HCT116 (cell line): Measurements from ENCODE around the gene SERF2. TPM values are rescaled to one million over a fixed set of nuclear protein-coding genes. Genes with fewer than 3 reads are reported as not detected.

Experiments used
- ATAC-seq: fragments of 200-7000 bp; cut with Tn5 transposase; 2 replicates; pipeline ENCODE4 v1.9.1; 2020; ENCODE audit warnings: mild to moderate bottlenecking, moderate library complexity
- BruUV-seq: library from RNA; stranded (reverse); fragments of 400-500 nt; replicated peaks from 2 replicates; lab custom pipeline; 2021; lab: Mats Ljungman, UMichigan
- CTCF ChIA-PET: fragments of 300-600 bp; sonication (Branson Sonifier 250); formaldehyde crosslinking; loops from one replicate; lab custom pipeline; 2021; ENCODE audit warnings: antibody characterized with exemption; lab: Charles Lee
- POLR2A ChIA-PET: fragments of 300-600, 350-600 bp; sonication (Branson Sonifier 250); formaldehyde crosslinking; loops from one replicate; lab custom pipeline; 2021; ENCODE audit warnings: antibody characterized with exemption; lab: Charles Lee
- RAD21 ChIA-PET, 2 experiments: fragments of 300-600 bp; sonication (Branson Sonifier 250); formaldehyde crosslinking; loops; one replicate each; lab custom pipeline; 2023; ENCODE audit warnings: low total read pairs in 2 of 2; ENCODE audit not compliant: uncharacterized antibody in 2 of 2, unreplicated experiment in 2 of 2, low non-redundant PET in 1 of 2; lab: Charles Lee
- DNase-seq: peaks from one replicate; pipeline ENCODE4 v3.0.0-alpha.2; 2010; ENCODE audit warnings: low read depth, low spot score
- H2AFZ ChIP-seq: fragments of 200-600 bp; shearing (Covaris generic), sonication (generic); 2 replicates; pipeline ENCODE4 v1.6.1; 2017; ENCODE audit warnings: low read depth, mixed run types, mixed read lengths, antibody characterized with exemption, low read length; ENCODE audit not compliant: poor library complexity, severe bottlenecking
- H3K27ac ChIP-seq: 2 replicates; pipeline ENCODE4 v1.5.1; 2012; ENCODE audit warnings: low read depth, low read length
- H3K27me3 ChIP-seq: fragments of 200-600 bp; sonication (generic); 2 replicates; pipeline ENCODE4 v1.6.1; 2016; ENCODE audit warnings: mixed run types, low read length, mixed read lengths; ENCODE audit not compliant: insufficient read depth
- H3K36me3 ChIP-seq, 2 experiments: fragments of 200-500 bp in 1 of 2; fragments of 200-600 bp in 1 of 2; sonication (Bioruptor generic) in 1 of 2; sonication (generic) in 1 of 2; 2 replicates each; pipeline versions ENCODE4 v1.5.1 to v1.6.1; 2014 to 2016; ENCODE audit warnings: low read length in 2 of 2, inconsistent platforms in 1 of 2, mixed read lengths in 1 of 2, mixed run types in 1 of 2; ENCODE audit not compliant: insufficient read depth in 2 of 2, control insufficient read depth in 1 of 2
- H3K4me1 ChIP-seq, 2 experiments: fragments of 200-600 bp in 1 of 2; sonication (generic) in 1 of 2; 2 replicates each; pipeline versions ENCODE4 v1.5.1 to v1.6.1; 2012 to 2017; ENCODE audit warnings: low read length in 2 of 2, inconsistent platforms in 1 of 2, mild to moderate bottlenecking in 1 of 2, mixed read lengths in 1 of 2, mixed run types in 1 of 2, moderate library complexity in 1 of 2; ENCODE audit not compliant: insufficient read depth in 2 of 2, control insufficient read depth in 1 of 2
- H3K4me2 ChIP-seq: fragments of 200-600 bp; sonication (generic); 2 replicates; pipeline ENCODE4 v1.6.1; 2017; ENCODE audit warnings: mixed run types, low read length, mixed read lengths
- H3K4me3 ChIP-seq, 2 experiments: fragments of 200-600 bp in 1 of 2; sonication (generic) in 1 of 2; replicated peaks in 1 of 2; 2 replicates each; pipeline ENCODE4 v1.5.1; 2011 to 2016; ENCODE audit warnings: low read length in 2 of 2, control low read depth in 1 of 2, low read depth in 1 of 2, mild to moderate bottlenecking in 1 of 2, mixed read lengths in 1 of 2, mixed run types in 1 of 2
- H3K79me2 ChIP-seq: fragments of 200-600 bp; sonication (generic); 2 replicates; pipeline ENCODE4 v1.6.1; 2017; ENCODE audit warnings: mild to moderate bottlenecking, mixed run types, low read length, moderate library complexity, mixed read lengths; ENCODE audit not compliant: insufficient read depth
- H3K9ac ChIP-seq: fragments of 200-600 bp; sonication (generic); 2 replicates; pipeline ENCODE4 v1.6.1; 2016; ENCODE audit warnings: low read length, mixed read lengths
- H3K9me2 ChIP-seq: fragments of 200-600 bp; sonication (generic), shearing (Covaris generic); 2 replicates; pipeline ENCODE4 v1.6.1; 2017; ENCODE audit warnings: mixed run types, mild to moderate bottlenecking, moderate library complexity; ENCODE audit not compliant: insufficient read depth
- H3K9me3 ChIP-seq, 2 experiments: fragments of 200-500 bp in 1 of 2; fragments of 200-600 bp in 1 of 2; sonication (Bioruptor generic) in 1 of 2; sonication (generic) in 1 of 2; 2 replicates each; pipeline ENCODE4 v1.6.1; 2014 to 2017; ENCODE audit warnings: low read length in 2 of 2, mixed read lengths in 2 of 2, inconsistent platforms in 1 of 2, low read depth in 1 of 2, mild to moderate bottlenecking in 1 of 2, mixed run types in 1 of 2, moderate library complexity in 1 of 2; ENCODE audit not compliant: control insufficient read depth in 1 of 2, insufficient read depth in 1 of 2
- H4K20me1 ChIP-seq: fragments of 200-600 bp; sonication (generic), shearing (Covaris generic); 2 replicates; pipeline ENCODE4 v1.6.1; 2017; ENCODE audit warnings: mixed run types, mild to moderate bottlenecking, moderate library complexity; ENCODE audit not compliant: insufficient read depth
- EGR1 ChIP-seq: IDR thresholded peaks from 2 replicates; pipeline ENCODE4 v1.6.1; 2012; ENCODE audit warnings: low read depth
- ELF1 ChIP-seq: IDR thresholded peaks from 2 replicates; pipeline ENCODE4 v1.6.1; 2012; ENCODE audit warnings: low read depth, borderline replicate concordance
- EZH2 ChIP-seq: fragments of 200-600 bp; sonication (generic); IDR thresholded peaks from 2 replicates; pipeline ENCODE4 v1.6.1; 2017; ENCODE audit warnings: antibody characterized with exemption, mixed run types
- EZH2phosphoT487 ChIP-seq: fragments of 200-600 bp; IDR thresholded peaks from 2 replicates; pipeline ENCODE4 v1.6.1; 2018; ENCODE audit warnings: antibody characterized with exemption, borderline replicate concordance
- JUND ChIP-seq: IDR thresholded peaks from 2 replicates; pipeline ENCODE4 v1.6.1; 2012
- POLR2AphosphoS5 ChIP-seq: IDR thresholded peaks from 2 replicates; pipeline ENCODE4 v1.6.1; 2011; ENCODE audit warnings: mild to moderate bottlenecking, low read depth, low read length, moderate library complexity
- SIN3A ChIP-seq: IDR thresholded peaks from 2 replicates; pipeline ENCODE4 v1.6.1; 2012; ENCODE audit warnings: low read depth
- SP1 ChIP-seq: IDR thresholded peaks from 2 replicates; pipeline ENCODE4 v1.6.1; 2012; ENCODE audit warnings: low read depth
- TCF7L2 ChIP-seq: IDR thresholded peaks from 2 replicates; pipeline ENCODE4 v1.7.0; 2011; ENCODE audit warnings: borderline replicate concordance, inconsistent platforms; ENCODE audit not compliant: insufficient read depth, insufficient read length; ENCODE audit errors: extremely low read depth
- YY1 ChIP-seq: IDR thresholded peaks from 2 replicates; pipeline ENCODE4 v1.6.1; 2011; ENCODE audit warnings: low read length, low read depth, moderate library complexity, mild to moderate bottlenecking; ENCODE audit not compliant: insufficient replicate concordance; ENCODE audit errors: extremely low read depth
- ZFX ChIP-seq: fragments of 450-650 bp; IDR thresholded peaks from 2 replicates; pipeline ENCODE4 v1.6.1; 2017
- ZNF274 ChIP-seq: fragments of 200-500 bp; sonication (Bioruptor generic); IDR thresholded peaks from 2 replicates; pipeline ENCODE4 v1.6.1; 2014; ENCODE audit warnings: mild to moderate bottlenecking, low read depth, low read length, inconsistent platforms
- intact Hi-C: fragments of 100-400 bp; cut with micrococcal nuclease; formaldehyde crosslinking; loops from 2 replicates; pipeline ENCODE4 v1.10.0; 2022
- total RNA-seq: library from RNA; stranded (reverse); gene quantifications from one replicate; pipeline ENCODE4 v1.2.1, GENCODE V29; 2021; ENCODE audit not compliant: unreplicated experiment
- TF ChIP-seq, protein P1 (sequence below), 3 experiments: fragments of 200-600 bp in 1 of 3; sonication (generic) in 1 of 3; IDR thresholded peaks in 2 of 3; conservative IDR thresholded peaks in 1 of 3; 2 replicates each; pipeline ENCODE4 v1.5.1; 2012 to 2017; ENCODE audit warnings: low read depth in 2 of 3, low read length in 2 of 3, antibody characterized with exemption in 1 of 3, borderline replicate concordance in 1 of 3, control low read depth in 1 of 3, mild to moderate bottlenecking in 1 of 3, mixed read lengths in 1 of 3, mixed run types in 1 of 3, moderate library complexity in 1 of 3; ENCODE audit not compliant: insufficient read depth in 1 of 3

SERF2 gene
- total RNA-seq, 1 experiment from 2014 or later: 656 TPM

DNA sequence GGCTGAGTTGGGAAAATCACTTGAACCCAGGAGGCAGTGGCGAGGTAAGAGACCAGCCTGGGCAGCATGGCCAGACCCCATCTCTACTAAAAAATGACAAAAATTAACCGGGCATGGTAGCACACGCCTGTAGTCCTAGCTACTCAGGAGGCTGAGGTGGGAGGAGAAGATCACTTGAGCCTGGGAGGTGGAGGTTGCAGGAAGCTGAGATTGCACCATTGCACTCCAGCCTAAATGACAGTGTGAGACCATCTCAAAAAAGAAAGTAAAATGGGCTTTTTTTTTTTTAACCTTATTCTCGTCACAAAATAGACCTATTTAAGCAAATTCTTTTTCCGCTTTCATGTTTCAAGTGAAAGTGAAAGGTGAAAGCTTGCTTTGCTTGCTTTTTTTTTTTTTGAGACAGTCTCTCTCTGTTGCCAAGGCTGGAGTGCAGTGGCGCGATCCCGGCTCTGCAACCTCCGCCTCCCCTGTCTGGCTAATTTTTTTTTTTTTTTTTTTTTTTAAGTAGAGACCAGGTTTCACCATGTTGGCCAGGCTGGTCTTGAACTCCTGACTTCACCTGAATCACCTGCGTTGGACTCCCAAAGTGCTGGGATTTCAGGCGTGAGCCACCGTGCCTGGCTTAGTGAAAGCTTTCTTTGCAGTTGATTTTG is 42.3 kb upstream of the SERF2 start (continued):
- TF ChIP-seq YY1 (no peak), SIN3A (no peak)

DNA sequence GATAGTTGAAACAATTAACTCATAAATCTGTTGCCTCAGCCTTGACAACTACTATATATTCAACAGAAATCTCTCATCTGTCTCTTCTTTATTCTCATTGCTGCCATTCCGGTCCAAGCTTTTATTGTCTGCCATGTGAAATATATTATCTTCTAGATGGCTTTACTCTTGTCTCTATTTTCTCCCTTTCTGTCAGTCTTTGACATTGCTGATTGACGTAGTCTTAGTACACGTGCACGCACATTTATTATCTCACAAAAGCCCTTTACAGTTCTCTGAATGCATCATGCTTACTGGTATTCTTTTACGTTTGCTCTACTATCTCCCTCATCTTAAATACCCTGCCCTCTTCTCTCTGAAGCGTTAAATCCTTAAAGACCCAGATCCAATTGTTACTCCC is 40.2 kb upstream of the SERF2 start:
- Histone ChIP-seq H3K4me1 (peaks cover 0 to 3% of the 10 kb centered on the region in 2 experiments; a peak in 1 of 4 replicates), H3K9ac (no peak overlapping the region), H3K9me3 (no peaks in the 10 kb centered on the region), H3K27ac (no peak overlapping the region), H2AFZ (no peak overlapping the region), H3K4me3 (no peak overlapping the region), H4K20me1 (peaks cover 20% of the 10 kb centered on the region; the same call in 1 of the 2 replicates), H3K36me3 (peaks cover 19 to 46% of the 10 kb centered on the region in 2 experiments), H3K9me2 (no peaks in the 10 kb centered on the region), H3K27me3 (no peaks in the 10 kb centered on the region), H3K4me2 (no peak overlapping the region), H3K79me2 (peaks cover 98% of the 10 kb centered on the region)
- no peak for TF ChIP-seq JUND
- no peak for TF ChIP-seq EZH2
- no peak for TF ChIP-seq ELF1
- no peak for TF ChIP-seq EGR1
- no peak for TF ChIP-seq YY1
- no peak for TF ChIP-seq TCF7L2
- no peak for TF ChIP-seq EZH2phosphoT487
- no peak for TF ChIP-seq ZFX
- no peak for TF ChIP-seq ZNF274
- TF ChIP-seq SP1: no peak
- TF ChIP-seq POLR2AphosphoS5: no peak
- TF ChIP-seq, protein P1, sequence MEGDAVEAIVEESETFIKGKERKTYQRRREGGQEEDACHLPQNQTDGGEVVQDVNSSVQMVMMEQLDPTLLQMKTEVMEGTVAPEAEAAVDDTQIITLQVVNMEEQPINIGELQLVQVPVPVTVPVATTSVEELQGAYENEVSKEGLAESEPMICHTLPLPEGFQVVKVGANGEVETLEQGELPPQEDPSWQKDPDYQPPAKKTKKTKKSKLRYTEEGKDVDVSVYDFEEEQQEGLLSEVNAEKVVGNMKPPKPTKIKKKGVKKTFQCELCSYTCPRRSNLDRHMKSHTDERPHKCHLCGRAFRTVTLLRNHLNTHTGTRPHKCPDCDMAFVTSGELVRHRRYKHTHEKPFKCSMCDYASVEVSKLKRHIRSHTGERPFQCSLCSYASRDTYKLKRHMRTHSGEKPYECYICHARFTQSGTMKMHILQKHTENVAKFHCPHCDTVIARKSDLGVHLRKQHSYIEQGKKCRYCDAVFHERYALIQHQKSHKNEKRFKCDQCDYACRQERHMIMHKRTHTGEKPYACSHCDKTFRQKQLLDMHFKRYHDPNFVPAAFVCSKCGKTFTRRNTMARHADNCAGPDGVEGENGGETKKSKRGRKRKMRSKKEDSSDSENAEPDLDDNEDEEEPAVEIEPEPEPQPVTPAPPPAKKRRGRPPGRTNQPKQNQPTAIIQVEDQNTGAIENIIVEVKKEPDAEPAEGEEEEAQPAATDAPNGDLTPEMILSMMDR (IDR thresholded peaks at IDR 0.05 in 2 of 3, conservative IDR thresholded peaks at IDR 0.05 in 1 of 3; ENCODE audit: borderline replicate concordance in 1 of 3, insufficient read depth in 1 of 3, low read depth in 2 of 3, low read length in 2 of 3): no peak
- TF ChIP-seq SIN3A: no peak
- ATAC-seq: no peak
- ChIA-PET CTCF (no interaction called here), RAD21 (no interaction called here), POLR2A (no interaction called here)
- no TSS peak for BruUV-seq
- intact Hi-C loops: no loop called here
- DNase-seq: no peak
